Fibroblast of lung (primary cell): ENCODE measurements around the gene EEF1AKMT3. TPM values are rescaled to one million over a fixed set of nuclear protein-coding genes. Genes with fewer than 3 reads are reported as not detected.

Experiments used
- DNase-seq, 2 donors: peaks; one replicate each; pipeline versions ENCODE4 v3.0.0 to v3.0.0-alpha.2; 2010; ENCODE audit warnings: low read depth in 2 of 2
- H2AFZ ChIP-seq: 2 replicates; pipeline ENCODE4 v1.5.1; 2012; ENCODE audit warnings: low read length, control low read depth, inconsistent platforms
- H3K27ac ChIP-seq: 2 replicates; pipeline ENCODE4 v1.5.1; 2011; ENCODE audit warnings: low read length, control low read depth; ENCODE audit not compliant: insufficient read depth
- H3K27me3 ChIP-seq: 2 replicates; pipeline ENCODE4 v1.5.1; 2011; ENCODE audit warnings: mild to moderate bottlenecking, low read length; ENCODE audit not compliant: control insufficient read depth, insufficient read depth
- H3K36me3 ChIP-seq: 2 replicates; pipeline ENCODE4 v1.5.1; 2011; ENCODE audit warnings: low read length; ENCODE audit not compliant: control insufficient read depth, insufficient read depth
- H3K4me1 ChIP-seq: 2 replicates; pipeline ENCODE4 v1.5.1; 2011; ENCODE audit warnings: low read length; ENCODE audit not compliant: control insufficient read depth, insufficient read depth; ENCODE audit errors: extremely low read depth
- H3K4me2 ChIP-seq: 2 replicates; pipeline ENCODE4 v1.5.1; 2011; ENCODE audit warnings: low read length, control low read depth; ENCODE audit not compliant: insufficient read depth; ENCODE audit errors: extremely low read depth
- H3K4me3 ChIP-seq, 4 experiments: fragments of 200-600 bp in 1 of 4; sonication (generic) in 1 of 4; replicated peaks in 1 of 4; 2 replicates each; pipeline ENCODE4 v1.5.1; 2011 to 2016; ENCODE audit warnings: low read length in 4 of 4, low read depth in 3 of 4, mild to moderate bottlenecking in 3 of 4, control low read depth in 2 of 4, inconsistent platforms in 1 of 4, mixed read lengths in 1 of 4; ENCODE audit not compliant: insufficient read depth in 1 of 4; ENCODE audit errors: control extremely low read depth in 1 of 4
- H3K79me2 ChIP-seq: 2 replicates; pipeline ENCODE4 v1.5.1; 2012; ENCODE audit warnings: mild to moderate bottlenecking, low read length, inconsistent platforms; ENCODE audit not compliant: control insufficient read depth, insufficient read depth
- H3K9ac ChIP-seq: 2 replicates; pipeline ENCODE4 v1.5.1; 2011; ENCODE audit warnings: mild to moderate bottlenecking, low read length, control low read depth; ENCODE audit not compliant: insufficient read depth
- H3K9me3 ChIP-seq: 2 replicates; pipeline ENCODE4 v1.5.1; 2012; ENCODE audit warnings: low read depth, low read length; ENCODE audit not compliant: control insufficient read depth, insufficient read depth
- H4K20me1 ChIP-seq: 2 replicates; pipeline ENCODE4 v1.5.1; 2011; ENCODE audit warnings: low read length; ENCODE audit not compliant: control insufficient read depth, insufficient read depth; ENCODE audit errors: extremely low read depth
- EZH2 ChIP-seq: IDR thresholded peaks from 2 replicates; pipeline ENCODE4 v1.5.1; 2012; ENCODE audit warnings: low read length, control low read depth, mild to moderate bottlenecking; ENCODE audit errors: missing control alignments
- polyA plus RNA-seq, 2 donors: library from polyadenylated mRNA; depleted of rRNA in 1 of 2; stranded (reverse) in 1 of 2; unstranded in 1 of 2; fragments of >200 nt; gene quantifications; 2 replicates each; pipeline ENCODE4 v1.2.1, GENCODE V29; 2011 to 2012; ENCODE audit warnings: missing spikeins in 1 of 2
- total RNA-seq: library from RNA; depleted of rRNA; stranded (reverse); fragments of >200 nt; gene quantifications from 2 replicates; pipeline ENCODE4 v1.2.1, GENCODE V29; 2014
- TF ChIP-seq, protein P1 (sequence below), 2 donors: IDR thresholded peaks in 1 of 2; conservative IDR thresholded peaks in 1 of 2; 1 replicate in 1 of 2; 2 replicates in 1 of 2; pipeline ENCODE4 v1.5.1; 2011 to 2012; ENCODE audit warnings: low read length in 2 of 2, control low read depth in 1 of 2, inconsistent platforms in 1 of 2, low read depth in 1 of 2, mild to moderate bottlenecking in 1 of 2

Gene EEF1AKMT3
- total and polyA plus RNA-seq, 2 donors (not counting 1 experiment from before 2014, with no cell fraction given): 8.9 to 11.9 TPM

- peak; percentile 96 for TF ChIP-seq EZH2
- TF ChIP-seq, protein P1, sequence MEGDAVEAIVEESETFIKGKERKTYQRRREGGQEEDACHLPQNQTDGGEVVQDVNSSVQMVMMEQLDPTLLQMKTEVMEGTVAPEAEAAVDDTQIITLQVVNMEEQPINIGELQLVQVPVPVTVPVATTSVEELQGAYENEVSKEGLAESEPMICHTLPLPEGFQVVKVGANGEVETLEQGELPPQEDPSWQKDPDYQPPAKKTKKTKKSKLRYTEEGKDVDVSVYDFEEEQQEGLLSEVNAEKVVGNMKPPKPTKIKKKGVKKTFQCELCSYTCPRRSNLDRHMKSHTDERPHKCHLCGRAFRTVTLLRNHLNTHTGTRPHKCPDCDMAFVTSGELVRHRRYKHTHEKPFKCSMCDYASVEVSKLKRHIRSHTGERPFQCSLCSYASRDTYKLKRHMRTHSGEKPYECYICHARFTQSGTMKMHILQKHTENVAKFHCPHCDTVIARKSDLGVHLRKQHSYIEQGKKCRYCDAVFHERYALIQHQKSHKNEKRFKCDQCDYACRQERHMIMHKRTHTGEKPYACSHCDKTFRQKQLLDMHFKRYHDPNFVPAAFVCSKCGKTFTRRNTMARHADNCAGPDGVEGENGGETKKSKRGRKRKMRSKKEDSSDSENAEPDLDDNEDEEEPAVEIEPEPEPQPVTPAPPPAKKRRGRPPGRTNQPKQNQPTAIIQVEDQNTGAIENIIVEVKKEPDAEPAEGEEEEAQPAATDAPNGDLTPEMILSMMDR (conservative IDR thresholded peaks at IDR 0.05 in 1 of 2, IDR thresholded peaks at IDR 0.05 in 1 of 2; ENCODE audit: low read depth in 1 of 2, low read length in 2 of 2): no peak
- peaks cover 3% of the 10 kb centered on the region for H3K4me1 ChIP-seq
- no peak within 1 kb of the TSS for H3K27ac ChIP-seq
- no peaks in the 10 kb centered on the region for H3K36me3 ChIP-seq
- H3K9me3 ChIP-seq: no peaks in the 10 kb centered on the region
- H3K9ac ChIP-seq: peak within 1 kb of the TSS; percentile 32
- peaks cover 71% of the 10 kb centered on the region for H3K27me3 ChIP-seq
- no peaks in the 10 kb centered on the region for H4K20me1 ChIP-seq
- peak within 1 kb of the TSS in 1 of 4 experiments; percentile 36 for H3K4me3 ChIP-seq
- DNase-seq: peak in 1 of 2 donors; percentile 27
- no peaks in the 10 kb centered on the region for H3K79me2 ChIP-seq
- peak within 1 kb of the TSS; percentile 37 for H3K4me2 ChIP-seq
- H2AFZ ChIP-seq: no peak within 1 kb of the TSS
Observed at GRCh38 chr12:57738661-57739237, 33.7 kb upstream of the EEF1AKMT3 start, which contains the start of gene AGAP2. TSS of gene AGAP2 (minus strand) at chr12:57738742. CDS start at chr12:57738246, 496 bp downstream.

GRCh38 chr12:57739387-57739786 lies 33.0 kb upstream of the EEF1AKMT3 start:
- no peak overlapping the region for H2AFZ ChIP-seq
- no peak overlapping the region for H3K27ac ChIP-seq
- no peaks in the 10 kb centered on the region for H3K9me3 ChIP-seq
- DNase-seq: no peak
- no peak overlapping the region for H3K9ac ChIP-seq
- no peak overlapping the region for H3K4me3 ChIP-seq
- H4K20me1 ChIP-seq: no peaks in the 10 kb centered on the region
- H3K4me2 ChIP-seq: no peak overlapping the region
- peaks cover 3% of the 10 kb centered on the region for H3K4me1 ChIP-seq
- H3K36me3 ChIP-seq: no peaks in the 10 kb centered on the region
- no peaks in the 10 kb centered on the region for H3K79me2 ChIP-seq
- TF ChIP-seq, protein P1 (conservative IDR thresholded peaks at IDR 0.05 in 1 of 2, IDR thresholded peaks at IDR 0.05 in 1 of 2; ENCODE audit: low read depth in 1 of 2, low read length in 2 of 2): no peak
- TF ChIP-seq EZH2: peak; percentile 85
- H3K27me3 ChIP-seq: peaks cover 64% of the 10 kb centered on the region

- DNase-seq: no peak
- H3K27me3 ChIP-seq: peaks cover 59% of the 10 kb centered on the region
Observed at GRCh38 chr12:57739914-57740538, 32.4 kb upstream of the EEF1AKMT3 start.

More at GRCh38 chr12:57739914-57740538, 32.4 kb upstream of the EEF1AKMT3 start:
- H3K79me2 ChIP-seq: no peaks in the 10 kb centered on the region
- no peak overlapping the region for H2AFZ ChIP-seq
- no peaks in the 10 kb centered on the region for H4K20me1 ChIP-seq
- TF ChIP-seq EZH2: no peak
- TF ChIP-seq, protein P1 (conservative IDR thresholded peaks at IDR 0.05 in 1 of 2, IDR thresholded peaks at IDR 0.05 in 1 of 2; ENCODE audit: low read depth in 1 of 2, low read length in 2 of 2): no peak
- no peak overlapping the region for H3K27ac ChIP-seq
- H3K36me3 ChIP-seq: no peaks in the 10 kb centered on the region
- no peak overlapping the region for H3K4me2 ChIP-seq
- H3K4me3 ChIP-seq: no peak overlapping the region
- H3K9me3 ChIP-seq: no peaks in the 10 kb centered on the region
- no peak overlapping the region for H3K9ac ChIP-seq
- peaks cover 3% of the 10 kb centered on the region for H3K4me1 ChIP-seq
